Liver (tissue), 3 donors: ENCODE measurements around the gene PSRC1.

Source experiments
- ATF3 ChIP-seq: IDR thresholded peaks from 2 replicates; pipeline ENCODE4 v1.6.1; 2016; ENCODE audit warnings: antibody characterized with exemption
- CTCF ChIP-seq: fragments of 150-350 bp; IDR thresholded peaks from 2 replicates; pipeline ENCODE4 v1.5.1; 2017; ENCODE audit warnings: improper control_type of control experiment, low read depth, low read length; ENCODE audit not compliant: missing input control
- EGR1 ChIP-seq, 2 donors: IDR thresholded peaks; 2 replicates each; pipeline ENCODE4 v1.6.1; 2016 to 2018; ENCODE audit warnings: antibody characterized with exemption in 2 of 2, low read depth in 2 of 2
- FOXA1 ChIP-seq: IDR thresholded peaks from 2 replicates; pipeline ENCODE4 v1.6.1; 2016; ENCODE audit warnings: antibody characterized with exemption
- GABPA ChIP-seq, 2 donors: IDR thresholded peaks in 1 of 2; conservative IDR thresholded peaks in 1 of 2; 2 replicates each; pipeline ENCODE4 v1.6.1; 2016; ENCODE audit warnings: antibody characterized with exemption in 2 of 2, mild to moderate bottlenecking in 1 of 2, moderate library complexity in 1 of 2
- HNF4A ChIP-seq, 2 donors: conservative IDR thresholded peaks; 2 replicates each; pipeline ENCODE4 v1.6.1; 2016; ENCODE audit warnings: antibody characterized with exemption in 2 of 2, mild to moderate bottlenecking in 2 of 2
- JUND ChIP-seq, 2 donors: IDR thresholded peaks; 2 replicates each; pipeline ENCODE4 v1.6.1; 2016; ENCODE audit warnings: antibody characterized with exemption in 2 of 2
- MAX ChIP-seq: IDR thresholded peaks from 2 replicates; pipeline ENCODE4 v1.6.1; 2016; ENCODE audit warnings: antibody characterized with exemption
- RAD21 ChIP-seq, 2 donors: IDR thresholded peaks; 2 replicates each; pipeline ENCODE4 v1.6.1; 2016; ENCODE audit warnings: antibody characterized with exemption in 2 of 2, mild to moderate bottlenecking in 2 of 2
- REST ChIP-seq: IDR thresholded peaks from 2 replicates; pipeline ENCODE4 v1.6.1; 2016; ENCODE audit warnings: antibody characterized with exemption, mild to moderate bottlenecking
- SP1 ChIP-seq: IDR thresholded peaks from 2 replicates; pipeline ENCODE4 v1.6.1; 2018; ENCODE audit warnings: antibody characterized with exemption, mild to moderate bottlenecking
- TAF1 ChIP-seq: conservative IDR thresholded peaks from 2 replicates; pipeline ENCODE4 v1.6.1; 2016; ENCODE audit warnings: antibody characterized with exemption, mild to moderate bottlenecking
- YY1 ChIP-seq: IDR thresholded peaks from 2 replicates; pipeline ENCODE4 v1.6.1; 2016; ENCODE audit warnings: antibody characterized with exemption, mild to moderate bottlenecking
- donor health status: healthy.
- donor health status: healthy.

- TF ChIP-seq CTCF (no peak), REST (no peak), HNF4A (conservative IDR thresholded peaks at IDR 0.05) (no peak), TAF1 (no peak), JUND (IDR thresholded peaks at IDR 0.05) (no peak), RAD21 (IDR thresholded peaks at IDR 0.05) (no peak), YY1 (no peak), MAX (no peak), SP1 (no peak), ATF3 (no peak), FOXA1 (no peak), GABPA (IDR thresholded peaks at IDR 0.05 in 1 of 2, conservative IDR thresholded peaks at IDR 0.05 in 1 of 2) (no peak), EGR1 (IDR thresholded peaks at IDR 0.05; ENCODE audit: low read depth in 2 of 2) (no peak)
These were observed 36.8 kb downstream of the PSRC1 start for GRCh38 chr1:109246141-109246551.
